ENCODE results near the gene SLC39A11. TPM values are rescaled to one million over a fixed set of nuclear protein-coding genes. Genes with fewer than 3 reads are reported as not detected.

The SLC39A11 gene, protein sequence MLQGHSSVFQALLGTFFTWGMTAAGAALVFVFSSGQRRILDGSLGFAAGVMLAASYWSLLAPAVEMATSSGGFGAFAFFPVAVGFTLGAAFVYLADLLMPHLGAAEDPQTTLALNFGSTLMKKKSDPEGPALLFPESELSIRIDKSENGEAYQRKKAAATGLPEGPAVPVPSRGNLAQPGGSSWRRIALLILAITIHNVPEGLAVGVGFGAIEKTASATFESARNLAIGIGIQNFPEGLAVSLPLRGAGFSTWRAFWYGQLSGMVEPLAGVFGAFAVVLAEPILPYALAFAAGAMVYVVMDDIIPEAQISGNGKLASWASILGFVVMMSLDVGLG
- total RNA-seq (2022; extraction: Qiagen RNA extraction) = 14.3 to 16.3 TPM (median 15.5 TPM) in 5 replicates

DNA sequence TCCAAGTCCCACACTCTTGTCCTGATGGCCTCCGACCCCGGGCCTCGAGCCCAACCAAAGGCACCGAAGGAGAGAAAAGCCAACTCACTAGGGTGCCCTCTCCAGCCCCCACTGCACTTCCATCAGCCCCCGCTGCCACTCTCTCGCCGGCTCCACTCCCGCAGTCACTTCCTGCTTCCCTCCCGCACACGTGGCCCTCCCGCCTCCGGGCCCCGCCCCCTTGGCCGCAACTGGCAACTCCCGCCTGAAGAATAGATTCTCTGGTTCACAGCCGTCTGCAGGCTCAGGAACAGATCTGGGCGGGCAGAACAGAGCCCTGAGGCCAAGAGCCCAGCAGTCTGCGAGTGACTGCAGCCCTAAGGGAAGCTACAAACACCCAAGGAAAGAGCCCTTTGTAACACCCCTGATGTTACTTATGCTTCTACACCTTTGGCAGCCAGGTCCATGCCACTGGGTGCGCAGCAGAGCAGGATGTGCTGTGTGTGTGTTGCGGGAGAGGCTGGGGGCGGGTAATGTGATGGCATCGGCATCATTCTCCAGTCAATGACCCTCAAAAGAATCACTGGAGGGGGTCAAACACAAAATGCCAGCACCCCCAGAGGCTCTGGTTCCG lies at the start of gene SLC39A11:
Gene SLC39A11, minus strand, starts transcription at position 166 of the 613 bp plus-strand sequence. CDS start 3,924 bp downstream, outside the sequence.

Other genes starting within 250 kb of the SLC39A11 start
- 0.03 to 0.11 TPM (median 0.07 TPM) in 5 replicates for gene SSTR2, start 72.3 kb upstream of the SLC39A11 start, total RNA-seq (2022; extraction: Qiagen RNA extraction)
- 19.9 to 23.7 TPM (median 21.0 TPM) in 5 replicates for gene COG1, start 100.4 kb upstream of the SLC39A11 start, total RNA-seq (2022; extraction: Qiagen RNA extraction)
- not detected in 5 replicates for gene CPSF4L, start 169.2 kb upstream of the SLC39A11 start, total RNA-seq (2022; extraction: Qiagen RNA extraction)
- gene CDC42EP4, start 219.3 kb upstream of the SLC39A11 start, total RNA-seq (2022; extraction: Qiagen RNA extraction) = 53.3 to 69.1 TPM (median 68.3 TPM) in 5 replicates